Neutrophil (primary cell): ENCODE measurements around the gene CCBE1.

Source experiments
- H3K27ac ChIP-seq: fragments of 200-600 bp; sonication (generic); 2 replicates; pipeline ENCODE4 v1.5.1; 2016; ENCODE audit warnings: mild to moderate bottlenecking, moderate library complexity
- H3K27me3 ChIP-seq: fragments of 200-600 bp; sonication (generic); 2 replicates; pipeline ENCODE4 v1.6.0; 2016; ENCODE audit warnings: mild to moderate bottlenecking
- H3K36me3 ChIP-seq: fragments of 200-600 bp; sonication (generic); 2 replicates; pipeline ENCODE4 v1.5.1; 2017
- H3K4me1 ChIP-seq, 2 experiments: fragments of 200-600 bp in 1 of 2; sonication (generic) in 1 of 2; 1 replicate in 1 of 2; 2 replicates in 1 of 2; pipeline versions ENCODE4 v1.5.1 to v1.6.1; 2013 to 2016; ENCODE audit warnings: low read depth in 1 of 2, low read length in 1 of 2, mild to moderate bottlenecking in 1 of 2, moderate library complexity in 1 of 2; ENCODE audit not compliant: control insufficient read depth in 1 of 2, insufficient read depth in 1 of 2
- H3K4me3 ChIP-seq, 2 experiments: fragments of 200-600 bp in 1 of 2; sonication (generic) in 1 of 2; 1 replicate in 1 of 2; 2 replicates in 1 of 2; pipeline ENCODE4 v1.5.1; 2013 to 2016; ENCODE audit warnings: low read depth in 1 of 2, low read length in 1 of 2, mild to moderate bottlenecking in 1 of 2, moderate library complexity in 1 of 2
- H3K9me3 ChIP-seq: fragments of 200-600 bp; sonication (generic); 2 replicates; pipeline ENCODE4 v1.5.1; 2016
- TF ChIP-seq, protein P1 (sequence below): fragments of 200-600 bp; sonication (generic); IDR thresholded peaks from 2 replicates; pipeline ENCODE4 v1.5.1; 2016; ENCODE audit warnings: antibody characterized with exemption

Gene CCBE1

DNA sequence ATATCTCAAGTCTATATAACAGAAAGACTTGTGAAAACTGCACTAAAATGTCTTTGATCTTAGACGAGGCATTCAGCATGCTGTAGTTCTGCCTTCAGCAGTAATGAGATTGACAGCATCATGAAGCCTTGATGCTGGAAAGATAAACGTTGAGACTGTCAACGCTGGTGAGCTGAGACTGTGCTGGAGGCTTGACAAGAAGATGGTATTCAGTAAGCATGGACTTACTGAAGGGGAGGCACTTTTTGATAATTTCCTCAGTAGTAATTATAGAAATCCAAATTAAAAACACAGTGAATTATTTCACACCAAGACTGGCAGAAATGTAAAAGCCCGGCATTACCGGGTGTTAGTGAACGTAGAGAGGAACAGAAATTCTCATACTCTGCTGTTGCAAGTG lies 162.2 kb downstream of the CCBE1 start:
- TF ChIP-seq, protein P1, sequence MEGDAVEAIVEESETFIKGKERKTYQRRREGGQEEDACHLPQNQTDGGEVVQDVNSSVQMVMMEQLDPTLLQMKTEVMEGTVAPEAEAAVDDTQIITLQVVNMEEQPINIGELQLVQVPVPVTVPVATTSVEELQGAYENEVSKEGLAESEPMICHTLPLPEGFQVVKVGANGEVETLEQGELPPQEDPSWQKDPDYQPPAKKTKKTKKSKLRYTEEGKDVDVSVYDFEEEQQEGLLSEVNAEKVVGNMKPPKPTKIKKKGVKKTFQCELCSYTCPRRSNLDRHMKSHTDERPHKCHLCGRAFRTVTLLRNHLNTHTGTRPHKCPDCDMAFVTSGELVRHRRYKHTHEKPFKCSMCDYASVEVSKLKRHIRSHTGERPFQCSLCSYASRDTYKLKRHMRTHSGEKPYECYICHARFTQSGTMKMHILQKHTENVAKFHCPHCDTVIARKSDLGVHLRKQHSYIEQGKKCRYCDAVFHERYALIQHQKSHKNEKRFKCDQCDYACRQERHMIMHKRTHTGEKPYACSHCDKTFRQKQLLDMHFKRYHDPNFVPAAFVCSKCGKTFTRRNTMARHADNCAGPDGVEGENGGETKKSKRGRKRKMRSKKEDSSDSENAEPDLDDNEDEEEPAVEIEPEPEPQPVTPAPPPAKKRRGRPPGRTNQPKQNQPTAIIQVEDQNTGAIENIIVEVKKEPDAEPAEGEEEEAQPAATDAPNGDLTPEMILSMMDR = no peak
- no peaks in the 10 kb centered on the region for H3K4me1 ChIP-seq

GRCh38 chr18:59528866-59529265 lies 168.4 kb downstream of the CCBE1 start:
- Histone ChIP-seq H3K36me3 (no peaks in the 10 kb centered on the region), H3K27me3 (no peaks in the 10 kb centered on the region)
- TF ChIP-seq, protein P1 = no peak

More for the DNA sequence above, 162.2 kb downstream of the CCBE1 start:
- no peak overlapping the region for H3K27ac ChIP-seq
- no peaks in the 10 kb centered on the region for H3K9me3 ChIP-seq
- H3K36me3 ChIP-seq = no peaks in the 10 kb centered on the region
- no peaks in the 10 kb centered on the region for H3K27me3 ChIP-seq
- no peak overlapping the region for H3K4me3 ChIP-seq

DNA sequence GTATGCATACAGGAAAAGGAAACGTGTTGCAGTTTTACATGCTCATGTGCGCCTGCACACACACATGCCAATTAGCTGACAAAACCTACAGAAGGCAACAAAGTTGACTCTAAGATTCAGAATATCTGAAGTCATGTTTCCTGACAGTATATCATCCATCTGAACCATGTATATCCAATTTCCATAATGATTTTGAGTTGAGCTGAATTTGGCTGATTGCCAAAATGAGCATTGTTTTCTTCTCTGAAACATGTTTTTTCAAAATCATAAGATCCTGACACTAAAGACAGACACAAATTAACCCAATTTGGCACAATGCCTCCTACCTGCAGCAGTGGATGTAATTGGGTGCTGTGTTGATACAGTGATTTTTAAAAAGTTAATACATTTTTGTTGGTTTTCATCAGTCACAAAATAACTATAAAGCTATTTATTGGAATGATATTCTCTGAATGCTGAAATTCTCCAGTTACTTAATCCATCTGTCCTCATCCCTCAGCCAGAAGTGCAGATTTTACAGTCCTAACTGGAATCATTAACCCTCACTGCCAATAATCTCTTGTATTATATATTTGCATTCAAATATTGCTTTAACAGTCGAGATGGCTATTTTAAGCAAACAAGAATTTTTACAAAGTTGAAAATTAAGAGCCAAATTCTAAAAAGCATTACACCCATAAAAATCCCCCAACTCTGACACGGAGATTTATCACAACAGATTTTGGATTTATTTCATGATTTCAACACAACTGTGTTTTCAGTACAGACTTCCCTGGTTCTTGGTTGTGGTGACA lies 176.5 kb downstream of the CCBE1 start:
- no peak overlapping the region for H3K4me3 ChIP-seq
- H3K36me3 ChIP-seq = no peaks in the 10 kb centered on the region
- TF ChIP-seq, protein P1 = no peak
- no peaks in the 10 kb centered on the region for H3K4me1 ChIP-seq
- H3K27ac ChIP-seq = no peak overlapping the region
- no peaks in the 10 kb centered on the region for H3K9me3 ChIP-seq
- H3K27me3 ChIP-seq = peaks cover 5% of the 10 kb centered on the region

More at GRCh38 chr18:59528866-59529265, 168.4 kb downstream of the CCBE1 start:
- no peak overlapping the region for H3K27ac ChIP-seq
- no peaks in the 10 kb centered on the region for H3K4me1 ChIP-seq
- no peak overlapping the region for H3K4me3 ChIP-seq
- no peaks in the 10 kb centered on the region for H3K9me3 ChIP-seq

GRCh38 chr18:59518705-59519104 lies 178.5 kb downstream of the CCBE1 start:
- H3K4me3 ChIP-seq = no peak overlapping the region
- H3K27ac ChIP-seq = no peak overlapping the region
- peaks cover 5% of the 10 kb centered on the region for H3K27me3 ChIP-seq
- no peaks in the 10 kb centered on the region for H3K9me3 ChIP-seq
- H3K36me3 ChIP-seq = no peaks in the 10 kb centered on the region
- TF ChIP-seq, protein P1 = no peak
- H3K4me1 ChIP-seq = no peaks in the 10 kb centered on the region

GRCh38 chr18:59517446-59518165 lies 179.6 kb downstream of the CCBE1 start:
- H3K4me1 ChIP-seq = no peaks in the 10 kb centered on the region
- TF ChIP-seq, protein P1 = no peak

More at GRCh38 chr18:59517446-59518165, 179.6 kb downstream of the CCBE1 start:
- Histone ChIP-seq H3K9me3 (no peaks in the 10 kb centered on the region), H3K27me3 (peaks cover 5% of the 10 kb centered on the region), H3K4me3 (no peak overlapping the region), H3K36me3 (no peaks in the 10 kb centered on the region), H3K27ac (no peak overlapping the region)
